ENCODE results near the gene S100A13.
"Not testable (repeated sequence)": the region's sequence is repeated elsewhere in the genome, so short reads cannot be mapped to it uniquely, and the experiment has no call there.

S100A13 gene

DNA sequence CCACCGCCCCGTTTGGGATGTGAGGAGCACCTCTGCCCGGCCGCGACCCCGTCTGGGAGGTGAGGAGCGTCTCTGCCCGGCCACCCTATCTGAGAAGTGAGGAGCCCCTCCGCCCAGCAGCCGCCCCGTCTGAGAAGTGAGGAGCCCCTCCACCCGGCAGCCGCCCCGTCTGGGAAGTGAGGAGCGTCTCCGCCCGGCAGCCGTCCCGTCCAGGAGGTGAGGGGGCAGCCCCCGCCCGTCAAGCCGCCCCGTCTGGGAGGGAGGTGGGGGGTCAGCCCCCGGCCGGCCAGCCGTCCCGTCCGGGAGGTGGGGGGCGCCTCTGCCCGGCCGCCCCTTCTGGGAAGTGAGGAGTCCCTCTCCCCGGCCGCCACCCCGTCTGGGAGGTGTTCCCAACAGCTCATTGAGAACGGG, 52.2 kb downstream of the S100A13 start:
- H3K9me3 Mint-ChIP-seq, H3K27ac Mint-ChIP-seq, CTCF ChIA-PET, H3K36me3 Mint-ChIP-seq, H3K4me3 Mint-ChIP-seq, DNase-seq: not testable (repeated sequence)
- H3K4me1 Mint-ChIP-seq = peaks cover 22% of the 10 kb centered on the region
- H3K27me3 Mint-ChIP-seq = peaks cover 47% of the 10 kb centered on the region

DNA sequence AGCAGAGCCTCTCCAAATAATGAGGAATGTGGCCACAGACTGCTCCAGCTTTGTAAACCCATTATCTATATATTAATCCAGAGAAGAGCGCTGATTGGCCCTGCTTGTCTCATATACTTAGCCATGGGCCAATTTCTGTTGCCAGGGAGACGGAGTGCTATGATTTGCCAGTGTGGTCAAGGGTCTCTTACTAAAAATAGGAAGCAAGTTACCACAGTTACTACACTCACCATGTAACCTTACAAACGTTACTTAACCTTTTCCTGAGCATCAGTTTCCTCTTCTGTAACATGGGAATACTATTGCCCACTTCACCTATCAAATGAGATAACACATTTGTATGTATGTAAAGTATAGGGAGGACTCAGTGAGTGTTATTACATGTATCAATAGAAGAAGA, 54.0 kb downstream of the S100A13 start:
- Mint-ChIP-seq H3K4me3 (no peak overlapping the region), H3K27ac (no peak overlapping the region), H3K27me3 (peaks cover 39% of the 10 kb centered on the region), H3K36me3 (no peaks in the 10 kb centered on the region), H3K9me3 (no peaks in the 10 kb centered on the region), H3K4me1 (peaks cover 32% of the 10 kb centered on the region)
- CTCF ChIA-PET = interaction anchor here (0.9 to 6.3 kb wide), 20 partner anchors 8 to 175 kb away, joined by 3 to 204 read pairs (median 6); partner anchors contain the start of genes CHTOP, NPR1, S100A1 and S100A13
- DNase-seq = no peak

DNA sequence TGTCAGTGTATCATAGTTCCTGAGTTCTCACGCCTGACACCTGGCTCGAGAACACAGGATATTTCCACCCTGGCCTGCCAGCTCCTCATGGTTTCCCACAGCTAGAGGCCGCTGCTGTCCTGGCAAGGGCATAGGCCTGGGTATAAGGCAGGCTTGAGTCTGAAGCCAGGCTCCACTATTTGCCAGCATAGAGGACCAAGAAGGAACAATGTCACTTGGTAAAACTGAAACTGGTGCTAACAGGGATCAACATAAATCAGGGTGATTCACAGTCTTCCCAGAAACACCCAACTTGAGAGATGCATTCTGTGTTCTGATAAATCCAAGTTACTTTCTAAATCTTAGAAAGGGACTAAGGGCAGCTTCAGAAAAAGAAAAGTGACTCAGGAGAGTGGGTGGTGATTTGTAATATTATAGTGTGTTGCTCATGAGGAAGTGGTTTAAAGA, 54.7 kb downstream of the S100A13 start:
- Mint-ChIP-seq H3K36me3 (no peaks in the 10 kb centered on the region), H3K9me3 (no peaks in the 10 kb centered on the region), H3K4me3 (no peak overlapping the region), H3K4me1 (peaks cover 36% of the 10 kb centered on the region), H3K27ac (no peak overlapping the region), H3K27me3 (peaks cover 32% of the 10 kb centered on the region)
- peak; percentile 77 for DNase-seq
- CTCF ChIA-PET = interaction anchor here (0.6 to 6.3 kb wide), 30 partner anchors 9 to 177 kb away, joined by 3 to 204 read pairs (median 4); partner anchors contain the start of genes CHTOP, NPR1, S100A1 and S100A13

DNA sequence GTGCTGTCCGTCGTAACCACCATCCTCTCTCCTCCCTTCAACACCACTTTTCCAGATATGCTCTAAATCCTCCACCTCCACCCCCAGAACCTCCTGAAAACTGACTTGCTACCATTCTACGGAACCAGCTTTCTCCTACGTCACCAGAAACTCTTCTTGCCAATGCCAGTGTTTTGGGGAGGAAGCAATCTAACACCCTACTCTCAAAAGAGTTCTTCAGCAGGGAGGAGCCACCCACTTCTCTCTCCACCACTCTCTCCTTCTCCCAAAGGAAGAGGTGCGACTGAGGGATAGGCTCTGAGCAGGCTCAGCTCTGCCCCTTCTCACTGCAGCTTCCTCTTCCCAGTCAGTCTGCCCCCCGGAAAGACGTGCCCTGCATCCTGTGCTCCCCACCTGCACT, 55.6 kb downstream of the S100A13 start:
- no peaks in the 10 kb centered on the region for H3K36me3 Mint-ChIP-seq
- H3K27me3 Mint-ChIP-seq = peaks cover 23% of the 10 kb centered on the region
- peaks cover 39% of the 10 kb centered on the region for H3K4me1 Mint-ChIP-seq
- no peak overlapping the region for H3K27ac Mint-ChIP-seq
- no peak overlapping the region for H3K4me3 Mint-ChIP-seq
- no peak for DNase-seq
- H3K9me3 Mint-ChIP-seq = no peaks in the 10 kb centered on the region
- CTCF ChIA-PET = interaction anchor here (0.7 to 6.3 kb wide), 23 partner anchors 10 to 178 kb away, joined by 3 to 204 read pairs (median 5); partner anchors contain the start of genes CHTOP, S100A1, S100A13 and S100A4

DNA sequence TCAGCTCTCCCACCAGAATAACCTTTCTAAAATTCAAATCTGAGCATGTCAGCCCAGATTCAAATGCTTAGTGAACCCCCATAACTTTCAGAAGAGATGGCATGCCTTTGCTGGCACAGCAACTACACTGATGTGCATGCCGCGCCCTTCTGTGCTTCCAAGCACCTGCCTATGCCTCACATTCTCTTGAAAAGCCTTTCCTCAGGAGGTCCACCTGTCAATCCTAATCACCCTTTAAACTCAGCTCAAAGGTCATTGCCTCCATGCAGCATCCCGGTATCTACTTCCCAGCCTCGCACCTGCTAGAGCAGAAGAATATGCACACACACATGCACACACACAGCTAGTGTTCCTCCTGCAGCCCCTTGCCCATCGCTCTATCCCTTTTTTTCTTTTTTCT, 56.4 kb downstream of the S100A13 start:
- no peak for DNase-seq
- H3K4me1 Mint-ChIP-seq = peaks cover 46% of the 10 kb centered on the region
- no peaks in the 10 kb centered on the region for H3K9me3 Mint-ChIP-seq
- no peaks in the 10 kb centered on the region for H3K36me3 Mint-ChIP-seq
- H3K27me3 Mint-ChIP-seq = peaks cover 15% of the 10 kb centered on the region
- CTCF ChIA-PET = interaction anchor here (1.6 to 6.3 kb wide), 7 partner anchors 20 to 73 kb away, joined by 4 to 204 read pairs (median 7); partner anchors contain the start of gene S100A6
- H3K27ac Mint-ChIP-seq = no peak overlapping the region
- no peak overlapping the region for H3K4me3 Mint-ChIP-seq

DNA sequence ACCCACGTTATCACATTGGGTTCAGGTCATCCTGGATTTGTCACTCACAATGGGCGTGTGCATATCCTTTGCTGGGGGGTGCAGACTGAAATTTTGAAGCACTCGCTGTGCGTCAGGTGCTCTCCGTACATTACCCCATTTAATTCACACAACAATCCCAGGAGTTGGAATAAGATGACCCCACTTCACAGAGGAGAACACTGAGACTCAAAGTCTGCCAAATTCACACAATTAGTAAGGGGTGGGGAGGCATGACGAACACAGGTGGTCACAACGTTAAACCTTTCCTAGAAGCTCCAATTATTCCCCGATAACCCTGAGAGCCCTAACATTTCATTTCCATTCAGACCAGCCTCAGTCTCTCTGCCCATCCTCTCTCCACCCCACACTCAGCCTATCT, 57.8 kb downstream of the S100A13 start:
- Mint-ChIP-seq H3K4me3 (no peak overlapping the region), H3K27ac (no peak overlapping the region), H3K27me3 (peaks cover 15% of the 10 kb centered on the region), H3K4me1 (peaks cover 52% of the 10 kb centered on the region), H3K36me3 (no peaks in the 10 kb centered on the region), H3K9me3 (no peaks in the 10 kb centered on the region)
- no peak for DNase-seq
- CTCF ChIA-PET = interaction anchor here (0.8 to 6.3 kb wide), 8 partner anchors 19 to 217 kb away, joined by 3 to 204 read pairs (median 4); partner anchors contain the start of genes NPR1, S100A5 and S100A6
